Activated effector memory CD4-positive, alpha-beta T cell treated with anti-CD3 and anti-CD28 coated beads, Interleukin-2, amount 50 U/mL, for 16 hours (primary cell): ENCODE results near the gene NCAPD2.
"Not testable (repeated sequence)": the region's sequence is repeated elsewhere in the genome, so short reads cannot be mapped to it uniquely, and the experiment has no call there.

Experiments used
- DNase-seq: peaks from one replicate; pipeline ENCODE4 v3.0.0-alpha.2; 2020

NCAPD2 gene

GRCh38 chr12:6551063-6551461 lies 57.2 kb downstream of the NCAPD2 start:
- no peak for DNase-seq

GRCh38 chr12:6551496-6552139 lies 57.7 kb downstream of the NCAPD2 start:
- no peak for DNase-seq

DNA sequence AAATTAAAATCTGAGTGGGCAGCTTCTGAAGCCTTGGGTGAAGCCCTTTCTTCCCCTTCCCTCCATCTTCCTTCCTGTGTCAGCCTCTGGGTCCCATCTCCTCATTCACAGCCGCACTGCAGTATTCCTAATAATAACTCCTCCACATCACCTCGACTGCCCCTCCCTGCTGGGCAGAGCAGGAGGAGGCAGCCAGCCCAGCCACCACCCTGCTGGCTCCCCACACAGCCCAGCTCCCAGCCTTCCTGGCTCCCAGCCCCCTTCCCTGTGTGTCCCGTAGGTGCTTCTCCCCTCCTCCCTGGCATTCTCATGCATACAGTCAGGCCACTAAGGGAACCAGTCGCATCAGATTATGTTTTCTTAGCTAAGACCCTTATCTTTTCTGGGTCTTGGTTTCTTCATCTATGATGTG lies 58.2 kb downstream of the NCAPD2 start:
- no peak for DNase-seq

GRCh38 chr12:6553051-6553868 lies 59.4 kb downstream of the NCAPD2 start:
- no peak for DNase-seq

- peak; percentile 90 for DNase-seq
These were observed 60.5 kb downstream of the NCAPD2 start for GRCh38 chr12:6554168-6555017.

- DNase-seq: no peak
These were observed 61.3 kb downstream of the NCAPD2 start for GRCh38 chr12:6555018-6555691.

- not testable (repeated sequence) for DNase-seq
These were observed 62.6 kb downstream of the NCAPD2 start for GRCh38 chr12:6556496-6556817.

- no peak for DNase-seq
These were observed 63.0 kb downstream of the NCAPD2 start for GRCh38 chr12:6556857-6557256.

DNA sequence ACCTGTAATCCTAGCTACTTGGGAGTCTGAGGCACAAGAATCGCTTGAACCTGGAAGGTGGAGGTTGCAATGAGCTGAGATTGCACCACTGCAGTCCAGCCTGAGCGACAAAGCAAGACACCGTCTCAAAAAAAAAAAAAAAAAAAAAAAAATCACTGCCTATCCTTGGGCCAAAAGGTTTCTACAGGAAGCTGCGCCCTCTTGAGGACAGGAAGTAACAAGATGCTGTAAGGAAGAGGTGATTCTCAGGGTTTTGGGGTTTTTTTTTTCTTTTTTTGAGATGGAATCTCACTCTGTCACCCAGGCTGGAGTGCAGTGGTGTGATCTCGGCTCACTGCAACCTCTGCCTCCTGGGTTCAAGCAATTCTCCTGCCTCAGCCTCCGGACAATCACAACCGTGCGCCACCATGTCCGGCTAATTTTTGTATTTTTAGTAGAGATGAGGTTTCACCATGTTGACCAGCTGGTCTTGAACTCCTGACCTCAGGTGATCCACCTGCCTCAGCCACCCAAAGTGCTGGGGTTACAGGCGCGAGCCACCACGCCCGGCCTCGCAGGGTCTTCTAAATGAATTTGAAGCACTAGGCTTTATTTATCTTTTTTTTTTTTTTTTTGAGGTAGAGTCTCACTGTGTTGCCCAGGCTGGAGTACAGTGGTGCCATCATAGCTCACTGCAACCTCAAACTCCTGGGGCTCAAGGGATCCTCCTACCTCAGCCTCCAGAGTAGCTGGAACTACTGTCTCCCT lies 64.3 kb downstream of the NCAPD2 start:
- DNase-seq: peak; percentile 79

- no peak for DNase-seq
These were observed 65.6 kb downstream of the NCAPD2 start for GRCh38 chr12:6559500-6559899.

GRCh38 chr12:6560501-6561205 lies 66.8 kb downstream of the NCAPD2 start:
- no peak for DNase-seq

GRCh38 chr12:6562881-6563280 lies 69.0 kb downstream of the NCAPD2 start:
- DNase-seq: no peak

- DNase-seq: peak; percentile 88
These were observed 69.6 kb downstream of the NCAPD2 start for GRCh38 chr12:6563448-6564050.

GRCh38 chr12:6567112-6567670 lies 73.3 kb downstream of the NCAPD2 start:
- no peak for DNase-seq

DNA sequence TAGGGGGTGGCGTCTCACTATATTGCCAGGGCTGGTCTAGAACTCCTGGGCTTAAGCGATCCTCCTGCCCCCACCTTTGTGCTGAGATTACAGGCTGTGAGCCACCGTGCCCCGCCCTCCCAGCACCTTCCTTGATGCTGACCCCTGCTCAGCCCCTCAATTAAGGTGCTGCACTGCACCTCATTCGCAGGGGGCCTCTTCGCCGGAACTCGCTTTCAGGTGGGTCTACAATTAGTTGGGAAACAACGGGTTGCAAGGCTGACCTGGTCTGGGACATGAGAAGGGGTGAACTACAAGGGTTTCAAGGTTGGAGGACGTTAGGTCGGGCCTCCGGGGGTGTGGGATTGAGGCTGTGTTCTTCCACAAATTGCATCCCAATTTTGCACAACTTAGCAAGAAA lies 75.4 kb downstream of the NCAPD2 start:
- DNase-seq: no peak

DNA sequence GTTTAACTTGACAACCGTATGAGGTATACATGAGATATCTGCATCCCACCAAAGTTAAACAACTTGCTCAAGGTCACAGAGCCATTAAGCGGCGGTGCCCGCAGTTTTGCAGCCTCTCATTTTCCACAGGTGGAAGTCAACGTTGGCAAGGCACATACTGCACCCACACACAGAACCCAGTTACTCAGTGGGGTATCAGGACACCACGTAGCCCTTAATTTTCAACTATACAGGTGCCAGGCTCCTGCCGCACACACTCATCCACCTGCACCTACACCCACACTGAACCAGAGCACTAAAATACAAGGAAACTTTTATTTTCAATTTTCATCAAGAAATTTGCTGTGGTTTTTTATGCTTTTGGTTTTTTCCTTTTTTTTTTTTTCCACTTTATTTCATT lies 75.9 kb downstream of the NCAPD2 start:
- DNase-seq: no peak

DNA sequence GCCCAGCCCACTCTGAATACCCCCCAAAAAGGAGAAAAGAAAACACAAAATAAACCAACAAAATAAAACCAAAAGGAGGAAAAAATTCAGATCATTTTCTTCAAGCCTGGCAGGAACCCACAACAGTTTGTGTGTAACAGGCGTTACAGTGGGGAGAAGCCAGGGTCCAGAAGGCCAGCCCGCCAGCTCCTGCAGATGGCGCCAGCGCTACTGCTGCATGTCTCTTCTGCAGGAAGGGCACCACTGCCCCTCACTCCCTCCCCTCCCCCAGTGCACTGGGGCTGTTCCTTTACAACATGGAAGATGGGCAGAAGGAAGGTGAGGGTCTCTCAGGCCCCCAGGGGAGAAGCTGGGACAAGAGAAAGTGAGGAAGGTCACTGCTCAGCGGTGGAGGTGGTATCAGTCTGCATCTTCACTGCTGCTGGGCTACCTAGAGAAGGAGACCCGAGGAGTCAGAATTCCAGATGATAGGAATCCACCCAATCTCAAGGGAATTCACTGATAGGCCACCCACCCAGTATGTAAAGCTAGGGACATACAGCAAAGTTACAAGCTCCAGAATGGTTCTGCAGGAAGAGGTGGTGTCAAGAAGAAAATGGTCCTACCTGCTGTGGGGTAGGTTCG lies 76.5 kb downstream of the NCAPD2 start:
- DNase-seq: peak; percentile 76

DNA sequence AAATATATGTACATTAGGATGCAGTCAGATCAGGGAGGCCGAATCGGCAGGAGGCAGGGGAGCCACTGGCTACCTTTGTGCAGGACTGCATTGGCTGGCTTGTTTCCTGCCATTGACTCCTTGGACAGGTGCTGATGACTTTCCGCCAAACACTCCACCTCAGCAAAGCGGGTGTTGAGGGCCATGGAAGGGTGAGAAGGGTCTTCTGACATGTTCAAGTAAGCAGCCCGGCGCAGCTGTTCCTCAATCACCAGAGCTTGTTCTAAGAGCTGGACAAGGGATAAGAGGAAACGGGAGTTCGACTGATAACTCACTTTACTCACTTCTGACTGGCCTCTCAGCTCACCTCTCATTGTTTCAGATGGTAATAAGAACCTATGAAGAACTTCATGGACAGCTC lies 79.1 kb downstream of the NCAPD2 start:
- DNase-seq: no peak

DNA sequence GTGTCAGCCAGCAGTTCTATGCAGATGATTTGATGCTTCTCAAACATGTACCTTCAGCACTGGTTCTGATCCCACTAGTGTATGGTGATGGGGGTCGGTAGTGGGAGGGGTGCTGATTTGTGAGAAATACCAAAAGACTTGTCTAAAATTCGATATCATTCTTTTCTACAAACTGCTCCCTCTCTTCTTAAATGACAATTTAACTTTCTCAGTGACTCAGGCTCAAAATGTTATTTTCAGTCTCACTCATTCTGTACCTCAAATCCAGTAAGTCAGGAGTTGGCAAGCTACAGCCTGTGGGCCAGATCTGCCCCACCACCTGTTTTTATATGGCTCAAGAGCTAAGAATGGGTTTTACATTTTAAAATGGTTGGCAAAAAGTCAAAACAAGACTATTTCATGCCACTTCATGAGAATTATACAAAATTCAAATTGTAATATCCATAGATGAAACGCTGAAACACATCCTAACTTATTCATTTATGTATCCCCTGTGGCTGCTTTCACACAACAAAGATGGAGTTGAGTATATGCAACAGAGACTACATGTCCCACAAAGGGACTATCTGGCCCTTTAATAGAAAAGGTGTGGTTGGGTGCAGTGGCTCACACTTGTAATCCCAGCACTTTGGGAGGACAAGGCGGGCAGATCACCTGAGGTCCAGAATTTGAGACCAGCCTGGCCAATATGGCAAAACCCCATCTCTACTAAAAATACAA lies 80.8 kb downstream of the NCAPD2 start:
- no peak for DNase-seq

GRCh38 chr12:6575648-6576047 lies 81.7 kb downstream of the NCAPD2 start:
- no peak for DNase-seq
